Measurements from ENCODE around the gene GALNT13. TPM values are rescaled to one million over a fixed set of nuclear protein-coding genes. Genes with fewer than 3 reads are reported as not detected.
"Not testable (repeated sequence)": the region's sequence is repeated elsewhere in the genome, so short reads cannot be mapped to it uniquely, and the experiment has no call there.

The GALNT13 gene
- total RNA-seq, 1 experiment from 2014 or later, result not detected

GRCh38 chr2:154466226-154466625 lies 594.5 kb downstream of the GALNT13 start:
- H3K4me3 Mint-ChIP-seq (ENCODE audit: unreplicated experiment), result no peak overlapping the region
- POLR2A ChIA-PET, result no interaction called here
- H3K4me3 ChIP-seq (ENCODE audit: low read depth, low read length), result no peak overlapping the region

GRCh38 chr2:154470376-154470775 lies 598.7 kb downstream of the GALNT13 start:
- Mint-ChIP-seq H3K4me3 (ENCODE audit: unreplicated experiment) (no peak overlapping the region), H3K9me3 (ENCODE audit: unreplicated experiment) (no peaks in the 10 kb centered on the region)

More at GRCh38 chr2:154466226-154466625, 594.5 kb downstream of the GALNT13 start:
- intact Hi-C loops (cut with micrococcal nuclease; ENCODE audit: unreplicated experiment), result no loop called here
- Mint-ChIP-seq H3K36me3 (ENCODE audit: insufficient read depth, unreplicated experiment) (no peaks in the 10 kb centered on the region), H3K27ac (ENCODE audit: unreplicated experiment) (no peak overlapping the region), H3K9me3 (ENCODE audit: unreplicated experiment) (no peaks in the 10 kb centered on the region), H3K27me3 (ENCODE audit: insufficient read depth, unreplicated experiment) (no peaks in the 10 kb centered on the region), H3K4me1 (ENCODE audit: low read depth, unreplicated experiment) (no peaks in the 10 kb centered on the region)
- Histone ChIP-seq H3K4me1 (no peaks in the 10 kb centered on the region), H3K9me3 (no peaks in the 10 kb centered on the region), H3K36me3 (ENCODE audit: control insufficient read depth, insufficient read depth, low read length) (no peaks in the 10 kb centered on the region), H3K27me3 (replicated peaks; ENCODE audit: control insufficient read depth, insufficient read depth, low read length) (no peaks in the 10 kb centered on the region)
- no peak for DNase-seq
- CTCF ChIA-PET, result no interaction called here
- no peak for TF ChIP-seq CTCF (IDR thresholded peaks at IDR 0.05; ENCODE audit: insufficient read depth in 1 of 2, low read depth in 1 of 2, low read length in 1 of 2, severe bottlenecking in 1 of 2, unreplicated experiment in 1 of 2)
- no TSS peak for BruUV-seq (replicated peaks)

GRCh38 chr2:154471492-154471891 lies 599.8 kb downstream of the GALNT13 start:
- H3K4me3 ChIP-seq (ENCODE audit: low read depth, low read length); DNase-seq; H3K36me3 Mint-ChIP-seq (ENCODE audit: insufficient read depth, unreplicated experiment); intact Hi-C loops (cut with micrococcal nuclease; ENCODE audit: unreplicated experiment); H3K9me3 ChIP-seq; BruUV-seq (replicated peaks); H3K4me3 Mint-ChIP-seq (ENCODE audit: unreplicated experiment); H3K4me1 Mint-ChIP-seq (ENCODE audit: low read depth, unreplicated experiment); H3K27me3 Mint-ChIP-seq (ENCODE audit: insufficient read depth, unreplicated experiment); H3K4me1 ChIP-seq; CTCF ChIA-PET; POLR2A ChIA-PET; H3K27ac Mint-ChIP-seq (ENCODE audit: unreplicated experiment); H3K36me3 ChIP-seq (ENCODE audit: control insufficient read depth, insufficient read depth, low read length); H3K27me3 ChIP-seq (replicated peaks; ENCODE audit: control insufficient read depth, insufficient read depth, low read length); H3K9me3 Mint-ChIP-seq (ENCODE audit: unreplicated experiment): not testable (repeated sequence)

More at GRCh38 chr2:154470376-154470775, 598.7 kb downstream of the GALNT13 start:
- no peak for DNase-seq
- H3K36me3 ChIP-seq (ENCODE audit: control insufficient read depth, insufficient read depth, low read length), result no peaks in the 10 kb centered on the region
- no peak for TF ChIP-seq CTCF (IDR thresholded peaks at IDR 0.05; ENCODE audit: insufficient read depth in 1 of 2, low read depth in 1 of 2, low read length in 1 of 2, severe bottlenecking in 1 of 2, unreplicated experiment in 1 of 2)
- no peaks in the 10 kb centered on the region for H3K27me3 Mint-ChIP-seq (ENCODE audit: insufficient read depth, unreplicated experiment)
- H3K27ac Mint-ChIP-seq (ENCODE audit: unreplicated experiment), result no peak overlapping the region
- CTCF ChIA-PET, result interaction anchor here (0.7 kb wide), 1 partner anchor 31 kb away, joined by 3 read pairs; no protein-coding TSS in a partner anchor
- H3K4me3 ChIP-seq (ENCODE audit: low read depth, low read length), result no peak overlapping the region
- no peaks in the 10 kb centered on the region for H3K27me3 ChIP-seq (replicated peaks; ENCODE audit: control insufficient read depth, insufficient read depth, low read length)
- no TSS peak for BruUV-seq (replicated peaks)
- intact Hi-C loops (cut with micrococcal nuclease; ENCODE audit: unreplicated experiment), result no loop called here
- peaks cover 7% of the 10 kb centered on the region; the same call in 1 of the 2 replicates for H3K9me3 ChIP-seq
- POLR2A ChIA-PET, result no interaction called here
- no peaks in the 10 kb centered on the region for H3K4me1 ChIP-seq
- no peaks in the 10 kb centered on the region for H3K4me1 Mint-ChIP-seq (ENCODE audit: low read depth, unreplicated experiment)
- no peaks in the 10 kb centered on the region for H3K36me3 Mint-ChIP-seq (ENCODE audit: insufficient read depth, unreplicated experiment)

- ChIA-PET CTCF (no interaction called here), POLR2A (no interaction called here)
- no peaks in the 10 kb centered on the region for H3K36me3 Mint-ChIP-seq (ENCODE audit: insufficient read depth, unreplicated experiment)
- no peak overlapping the region for H3K4me3 ChIP-seq (ENCODE audit: low read depth, low read length)
- no peak overlapping the region for H3K27ac Mint-ChIP-seq (ENCODE audit: unreplicated experiment)
- H3K27me3 Mint-ChIP-seq (ENCODE audit: insufficient read depth, unreplicated experiment), result no peaks in the 10 kb centered on the region
- TF ChIP-seq CTCF (IDR thresholded peaks at IDR 0.05; ENCODE audit: insufficient read depth in 1 of 2, low read depth in 1 of 2, low read length in 1 of 2, severe bottlenecking in 1 of 2, unreplicated experiment in 1 of 2), result no peak
- no peak overlapping the region for H3K4me3 Mint-ChIP-seq (ENCODE audit: unreplicated experiment)
- H3K36me3 ChIP-seq (ENCODE audit: control insufficient read depth, insufficient read depth, low read length), result no peaks in the 10 kb centered on the region
- H3K27me3 ChIP-seq (replicated peaks; ENCODE audit: control insufficient read depth, insufficient read depth, low read length), result no peaks in the 10 kb centered on the region
- H3K9me3 Mint-ChIP-seq (ENCODE audit: unreplicated experiment), result peaks cover 18% of the 10 kb centered on the region
- intact Hi-C loops (cut with micrococcal nuclease; ENCODE audit: unreplicated experiment), result no loop called here
- no TSS peak for BruUV-seq (replicated peaks)
- DNase-seq, result no peak
- H3K4me1 Mint-ChIP-seq (ENCODE audit: low read depth, unreplicated experiment), result no peaks in the 10 kb centered on the region
- H3K9me3 ChIP-seq, result peaks cover 2% of the 10 kb centered on the region; the same call in 1 of the 2 replicates
- no peaks in the 10 kb centered on the region for H3K4me1 ChIP-seq
These were observed 605.6 kb downstream of the GALNT13 start for GRCh38 chr2:154477319-154477718.

Measured in Caco-2 (cell line).